IPS DF 4.7 (cell line): ENCODE data around the gene C17orf67.
A peak's percentile ranks its signal among the peaks of the same experiment; 100 is the strongest.

Source experiments
- DNase-seq: peaks from one replicate; pipeline ENCODE4 v3.0.0-alpha.2; 2013; ENCODE audit warnings: low spot score; ENCODE audit errors: extremely low read depth

Gene C17orf67

DNA sequence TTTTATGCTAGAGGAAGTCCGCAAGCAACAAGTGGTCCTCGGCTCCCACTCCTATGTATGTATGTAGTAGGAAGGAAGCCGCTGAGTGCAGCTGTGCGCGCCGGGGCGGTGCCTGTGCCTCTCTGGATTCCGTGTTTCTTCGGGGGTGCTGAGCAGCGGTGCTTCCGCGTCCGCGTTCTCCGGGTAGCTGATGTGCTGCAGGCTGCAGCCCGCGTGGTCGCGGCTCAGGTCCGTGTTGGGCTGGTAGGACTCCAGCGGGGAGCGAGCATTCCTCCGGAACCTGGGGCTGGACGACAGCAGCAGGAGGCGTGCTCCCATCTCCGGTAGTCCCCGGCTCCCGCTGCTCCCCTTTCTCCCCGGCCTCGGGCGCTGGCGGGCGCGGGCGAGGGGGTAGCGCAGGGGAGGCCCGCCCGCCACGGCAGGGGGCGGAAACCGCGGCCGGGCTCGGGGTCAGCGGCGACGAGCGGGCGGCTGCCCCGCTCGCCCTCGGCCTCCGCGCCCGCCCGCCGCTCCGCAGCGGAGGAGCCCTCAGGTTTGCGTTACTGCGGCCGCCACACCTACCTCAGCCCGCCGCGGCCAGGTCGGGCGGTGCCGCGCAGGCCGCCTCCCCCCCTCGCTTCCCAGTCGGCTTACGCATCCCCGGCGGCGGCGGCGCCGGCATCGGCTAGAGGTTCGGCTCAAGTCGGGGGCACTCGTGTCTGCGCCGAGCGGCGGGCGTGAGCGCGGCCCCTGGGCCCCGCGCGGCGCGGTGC lies 487 bp downstream of the C17orf67 start:
- no peak for DNase-seq

DNA sequence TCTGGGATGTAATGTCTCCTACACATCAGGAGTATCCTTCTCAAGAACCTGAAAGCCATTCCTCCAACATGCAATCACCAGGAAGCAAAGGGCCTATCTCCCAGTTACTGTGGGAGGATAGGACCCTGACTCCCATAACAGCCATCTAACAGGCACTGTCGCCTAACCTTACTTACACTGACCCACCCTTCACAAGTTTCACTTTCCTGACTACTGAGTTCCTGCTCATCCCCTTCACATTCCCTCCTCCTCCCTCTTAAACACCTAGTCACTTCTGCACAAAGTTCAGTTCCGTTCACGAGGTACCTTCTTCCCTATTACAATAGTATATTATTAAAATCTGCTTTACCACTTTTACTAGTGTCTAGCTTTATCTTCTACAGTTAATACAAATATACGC lies 1.3 kb downstream of the C17orf67 start:
- DNase-seq = no peak

DNA sequence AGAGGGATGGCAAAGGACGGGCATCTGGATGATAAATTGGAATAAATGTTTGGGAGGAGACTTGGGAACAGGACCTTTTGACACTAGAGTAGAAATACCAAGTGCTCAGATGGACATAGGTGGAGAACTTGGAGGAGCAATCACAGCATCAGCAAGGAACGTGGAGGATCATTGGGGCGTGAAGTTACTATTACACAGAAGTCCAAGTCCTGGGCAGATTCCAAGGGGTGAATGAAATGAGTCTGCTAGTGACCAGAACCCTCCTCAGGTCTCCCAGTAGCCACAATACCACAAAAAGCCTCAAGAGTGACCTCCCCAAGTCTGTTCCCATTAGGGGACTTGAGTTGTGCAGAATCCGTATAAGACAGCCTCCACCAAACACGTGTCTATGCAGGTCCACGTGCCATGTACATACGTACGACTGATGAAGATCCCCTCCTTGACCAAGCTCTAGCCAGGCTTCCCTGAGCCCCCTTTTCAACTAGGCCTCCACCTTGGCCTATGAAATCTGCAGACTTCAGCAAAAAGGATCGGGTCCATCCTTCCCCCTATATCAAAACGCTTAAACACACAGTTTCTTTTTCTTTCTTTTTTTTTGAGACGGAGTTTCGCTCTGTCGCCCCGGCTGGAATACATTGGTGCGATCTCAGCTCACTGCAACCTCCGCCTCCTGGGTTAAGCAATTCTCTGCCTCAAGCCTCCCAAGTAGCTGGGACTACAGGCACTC lies 2.2 kb downstream of the C17orf67 start:
- no peak for DNase-seq

DNA sequence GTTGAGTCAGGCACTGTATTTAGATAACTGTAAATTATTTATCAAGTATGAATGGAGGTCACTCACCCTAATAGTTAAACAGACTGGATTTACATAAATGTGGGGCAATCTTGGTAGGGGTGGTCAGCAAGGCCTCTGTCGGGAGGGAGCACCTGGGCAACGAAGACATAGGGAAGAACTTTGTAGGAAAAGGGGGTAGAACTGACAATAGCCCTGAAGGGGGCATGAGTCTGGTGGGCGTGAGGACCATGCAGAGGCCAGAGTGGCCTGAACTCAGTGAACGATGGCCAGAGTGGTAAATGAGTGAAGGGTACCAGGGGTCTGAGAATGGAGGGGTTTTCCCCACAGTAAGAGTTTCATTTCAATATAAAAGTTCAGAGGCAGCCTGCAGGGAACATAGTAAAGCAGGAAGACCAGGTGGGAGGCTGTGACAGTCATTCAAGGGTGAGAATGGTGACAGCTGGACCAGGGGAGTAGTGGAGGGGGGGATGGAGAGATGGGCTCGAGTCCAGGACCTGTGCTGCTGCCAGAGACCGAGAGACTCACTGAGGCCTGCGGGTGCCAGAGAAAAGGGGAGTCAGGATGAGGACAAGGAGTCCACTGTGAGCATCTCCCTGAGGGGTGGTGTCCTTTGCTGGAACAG lies 2.9 kb downstream of the C17orf67 start:
- DNase-seq = no peak

DNA sequence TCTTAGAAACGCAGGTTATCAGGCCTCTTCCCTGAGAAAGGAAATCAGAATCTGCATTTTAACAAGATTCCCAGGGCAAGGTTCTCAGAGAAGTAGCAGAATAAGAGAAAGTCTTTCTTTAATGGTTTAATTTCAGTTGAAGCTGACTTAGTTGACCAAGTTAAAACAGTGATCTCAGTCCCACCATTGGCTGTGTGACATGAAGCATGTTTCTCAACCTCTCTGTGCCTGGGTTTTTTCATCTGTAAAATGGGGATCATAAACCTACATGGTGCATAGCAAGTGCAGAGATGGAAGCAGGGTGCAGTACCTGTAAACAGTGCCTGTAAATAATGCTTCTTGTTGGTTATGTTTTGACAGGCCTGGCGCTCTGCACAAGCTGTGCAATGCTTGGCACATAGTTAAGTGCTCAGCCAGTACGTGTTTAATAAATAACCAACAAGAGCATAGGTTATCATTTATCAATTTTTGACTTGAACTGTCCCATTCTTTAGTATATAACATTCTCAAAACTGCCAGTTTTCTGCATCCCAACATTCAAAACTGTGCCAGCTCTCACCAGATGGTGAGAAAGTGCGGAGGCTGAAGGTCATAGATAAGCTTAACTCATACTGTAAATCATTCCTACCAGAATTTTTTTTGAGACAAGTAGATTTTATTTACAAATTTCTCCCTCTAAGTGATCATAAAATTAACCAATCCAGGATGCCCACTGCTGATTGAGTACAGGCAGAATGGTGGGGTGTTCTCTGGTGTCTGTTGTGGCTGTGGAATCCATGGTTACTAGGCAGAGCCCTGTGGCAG lies 6.9 kb downstream of the C17orf67 start:
- no peak for DNase-seq

DNA sequence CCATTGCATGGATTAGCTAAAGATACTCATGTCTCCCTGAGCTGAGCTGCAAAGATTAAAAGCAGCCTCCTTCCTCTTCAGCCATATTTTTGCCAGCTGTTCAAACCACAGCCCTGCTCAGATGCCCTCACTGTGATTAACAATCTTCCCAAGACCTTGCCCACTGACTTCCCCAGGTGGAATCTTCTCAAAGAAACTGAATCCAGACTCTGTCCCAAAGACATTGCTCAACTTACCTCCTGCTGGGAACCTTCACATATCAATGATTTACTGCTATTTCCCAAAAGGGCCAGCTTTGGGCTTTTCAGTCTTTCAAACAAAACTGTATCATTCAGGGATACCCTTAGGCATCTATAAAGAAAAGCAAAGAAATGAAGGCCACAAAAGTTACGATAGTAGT lies 9.2 kb downstream of the C17orf67 start:
- DNase-seq = no peak

DNA sequence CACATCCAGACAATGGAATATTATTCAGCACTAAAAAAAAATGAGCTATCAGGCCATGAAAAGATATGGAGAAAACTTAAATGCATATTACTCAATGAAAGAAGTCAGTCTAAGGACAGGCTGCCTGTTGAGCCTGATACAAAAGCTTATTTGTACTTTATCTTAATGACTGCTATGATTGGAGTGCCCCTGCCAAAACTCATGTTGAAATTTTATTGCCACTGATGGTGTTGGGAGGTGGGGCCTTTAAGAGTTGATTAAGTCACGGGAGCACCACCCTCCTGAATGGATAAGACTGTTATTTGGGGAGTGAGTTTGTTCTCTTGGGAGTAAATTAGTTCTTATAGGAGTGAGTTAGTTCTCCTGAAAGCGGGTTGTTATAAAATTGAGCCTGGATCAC lies 9.9 kb downstream of the C17orf67 start:
- DNase-seq = no peak

DNA sequence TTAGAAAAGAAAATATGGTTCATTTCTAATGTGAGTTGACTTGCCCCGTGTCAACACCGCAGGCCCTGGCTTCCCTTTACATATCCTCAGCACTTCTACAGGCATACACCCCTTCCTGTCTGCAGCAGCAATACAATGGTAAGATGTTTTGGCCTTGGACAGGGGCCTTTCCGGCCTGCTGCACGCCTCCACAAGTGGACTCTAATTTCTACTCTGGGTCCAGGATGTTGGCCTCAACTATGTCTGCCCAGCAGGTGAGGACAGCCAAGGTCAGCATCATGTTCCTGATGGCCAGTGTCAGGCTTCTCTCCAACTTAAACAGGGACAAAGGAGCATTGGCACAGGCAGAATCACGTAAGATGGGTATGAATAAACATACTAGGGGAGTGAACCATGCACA lies 11.0 kb downstream of the C17orf67 start:
- no peak for DNase-seq

DNA sequence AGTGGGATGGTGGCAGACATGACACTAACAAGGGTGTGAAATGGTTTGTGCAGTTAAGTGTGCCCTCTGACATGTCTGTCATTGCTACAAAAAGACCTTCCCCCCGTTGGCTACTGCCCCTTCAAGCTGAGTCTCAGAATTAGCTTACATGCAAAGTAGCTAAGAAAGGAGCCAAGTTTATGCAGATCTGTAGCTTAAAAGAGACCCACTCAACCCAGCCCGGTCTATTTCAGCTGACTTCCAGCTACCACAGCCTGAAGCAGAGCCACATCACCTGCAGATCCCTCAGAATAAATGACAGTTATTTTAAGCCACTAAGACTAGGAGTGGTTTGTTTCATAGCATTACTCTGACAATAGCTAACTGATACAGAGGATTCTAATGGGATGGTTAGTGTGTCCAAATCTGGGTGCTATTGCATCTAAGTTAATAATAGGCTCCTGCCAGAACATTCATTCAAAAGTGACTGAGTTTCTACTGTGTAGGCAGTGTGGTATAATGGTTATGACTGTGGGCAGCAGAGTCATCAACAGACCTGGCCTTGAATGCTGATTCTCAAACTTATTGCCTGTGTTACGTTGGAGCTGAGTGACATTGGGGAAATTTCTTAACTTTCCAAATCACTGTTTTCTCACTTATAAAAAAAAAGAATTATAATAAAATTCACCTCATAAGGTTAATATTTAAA lies 11.7 kb downstream of the C17orf67 start:
- DNase-seq = no peak

DNA sequence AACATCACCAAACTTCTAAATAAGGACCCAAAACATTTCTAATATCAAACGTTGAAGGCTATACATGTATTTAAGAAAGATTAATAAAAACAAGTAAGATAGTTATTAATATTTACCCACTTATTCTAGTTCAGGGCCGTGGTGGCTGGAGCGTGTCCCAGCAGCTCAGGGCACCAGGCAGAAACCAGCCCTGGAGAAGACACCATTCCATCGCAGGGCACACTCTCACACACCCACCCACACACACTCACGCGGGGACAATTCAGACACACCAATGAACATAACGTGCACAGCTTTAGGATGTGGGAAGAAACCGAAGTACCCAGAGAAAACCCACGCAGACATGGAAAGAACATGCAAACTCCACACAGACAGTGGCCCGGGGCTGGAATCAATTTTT lies 13.5 kb downstream of the C17orf67 start:
- DNase-seq = no peak

DNA sequence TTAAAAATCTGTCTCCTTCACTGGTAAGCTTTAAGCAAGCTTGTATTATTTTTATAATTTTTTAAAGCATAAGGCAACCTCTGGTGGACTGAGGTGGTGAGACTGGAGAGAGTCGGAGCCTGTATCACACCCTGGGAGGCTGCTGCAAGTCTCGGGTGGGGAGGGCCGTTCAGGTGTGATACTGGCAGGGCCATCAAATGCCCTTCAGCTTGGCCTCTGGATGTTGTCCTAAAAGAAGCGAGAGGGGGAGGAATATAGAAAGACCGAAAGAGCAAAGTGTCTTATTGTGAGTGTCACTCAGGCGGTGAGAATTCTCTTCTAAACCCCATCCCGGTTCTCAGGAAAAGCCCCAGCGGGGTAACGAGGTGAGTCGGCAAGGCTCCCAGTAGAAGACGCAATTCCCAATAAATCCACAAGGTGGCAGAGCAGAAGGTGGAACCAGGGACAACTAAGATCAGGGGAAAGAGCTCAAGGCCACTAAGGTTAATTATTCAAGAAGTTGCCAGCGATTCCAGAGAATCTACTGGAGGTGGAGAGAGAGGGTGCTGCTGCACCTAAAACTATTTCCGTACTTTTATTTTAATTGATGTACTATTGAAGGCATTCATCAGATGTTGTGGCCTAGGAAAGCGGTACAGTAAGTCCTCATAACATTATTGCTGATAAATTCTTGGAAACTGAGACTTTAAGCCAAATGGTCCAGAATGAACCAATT lies 14.1 kb downstream of the C17orf67 start:
- DNase-seq = peak; percentile 94

DNA sequence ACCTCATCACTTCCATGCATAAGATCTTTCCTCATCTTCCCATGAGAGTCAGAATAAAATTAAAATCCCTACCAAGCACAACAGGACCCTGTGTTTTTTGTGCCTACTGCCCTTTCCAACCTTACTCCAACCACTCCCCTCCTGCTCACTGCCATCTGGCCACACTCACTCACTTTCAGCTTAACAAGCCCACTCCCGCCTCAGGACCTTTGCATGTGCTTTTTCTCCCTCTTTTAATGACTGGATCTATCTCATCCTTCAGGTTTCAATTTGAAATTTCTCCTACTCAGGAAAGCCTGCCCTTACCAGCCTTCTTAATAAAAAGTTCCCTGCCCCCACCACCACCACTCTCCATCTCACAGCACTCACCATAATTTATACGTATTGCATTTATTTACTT lies 14.7 kb downstream of the C17orf67 start:
- no peak for DNase-seq

DNA sequence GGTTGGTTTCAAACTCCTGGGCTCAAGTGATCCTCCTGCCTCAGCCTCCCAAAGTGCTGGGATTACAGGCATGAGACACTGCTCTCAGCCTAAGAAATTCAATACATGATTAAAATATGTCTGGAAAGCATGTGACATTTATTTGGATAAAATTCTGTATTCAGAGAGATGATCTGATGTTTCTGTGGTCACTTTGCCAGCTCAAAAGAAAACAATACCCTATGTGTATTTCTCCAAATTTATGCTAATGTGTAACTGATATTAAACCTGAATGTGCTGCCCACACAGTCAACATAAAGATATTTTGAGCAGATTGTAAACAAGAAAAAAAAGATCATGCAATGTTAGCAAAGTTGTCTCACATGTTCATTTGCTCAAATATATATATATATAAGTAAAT lies 16.7 kb downstream of the C17orf67 start:
- no peak for DNase-seq

DNA sequence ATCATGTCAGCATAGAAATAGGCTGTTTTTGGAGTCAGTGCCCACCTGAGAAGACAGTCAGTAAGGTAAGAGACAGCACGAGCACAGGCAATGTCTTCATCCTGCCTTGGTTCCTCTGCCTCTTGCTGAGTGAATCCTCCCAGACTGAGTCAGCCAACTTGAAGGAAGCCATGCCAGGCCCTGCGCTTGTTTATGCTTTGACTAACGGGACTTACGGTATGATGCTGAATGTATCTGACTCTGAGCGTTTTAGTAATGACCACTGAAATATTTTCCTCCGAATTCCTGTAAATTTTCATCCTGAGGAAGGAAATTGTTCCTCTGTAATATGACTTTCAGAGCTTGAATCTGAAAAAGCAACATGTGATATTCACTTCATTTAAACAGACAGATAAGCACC lies 18.0 kb downstream of the C17orf67 start:
- no peak for DNase-seq

DNA sequence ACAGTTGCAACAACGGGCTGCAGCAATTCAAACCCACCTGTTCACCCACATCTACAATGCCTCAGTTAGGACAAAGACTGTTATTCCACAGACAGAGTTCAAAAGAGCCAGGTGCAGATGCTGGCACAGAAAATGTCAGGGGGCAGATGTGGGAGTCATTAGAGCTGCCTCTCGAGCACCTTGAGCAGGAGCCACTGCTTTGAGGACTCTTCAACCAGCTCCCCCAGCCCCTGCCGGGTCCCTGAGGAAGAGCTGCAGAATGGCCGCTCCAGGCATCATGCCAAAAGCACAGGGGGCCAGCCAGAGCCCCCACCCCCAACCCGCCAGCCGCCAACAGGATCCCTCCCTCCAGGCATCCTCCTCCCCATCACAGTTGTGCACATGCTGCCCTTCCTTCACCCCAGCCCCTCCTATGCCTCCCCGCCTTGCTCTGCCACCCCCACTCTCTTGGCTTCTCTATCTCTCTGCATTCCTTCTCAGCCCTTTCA lies 20.8 kb downstream of the C17orf67 start:
- no peak for DNase-seq

DNA sequence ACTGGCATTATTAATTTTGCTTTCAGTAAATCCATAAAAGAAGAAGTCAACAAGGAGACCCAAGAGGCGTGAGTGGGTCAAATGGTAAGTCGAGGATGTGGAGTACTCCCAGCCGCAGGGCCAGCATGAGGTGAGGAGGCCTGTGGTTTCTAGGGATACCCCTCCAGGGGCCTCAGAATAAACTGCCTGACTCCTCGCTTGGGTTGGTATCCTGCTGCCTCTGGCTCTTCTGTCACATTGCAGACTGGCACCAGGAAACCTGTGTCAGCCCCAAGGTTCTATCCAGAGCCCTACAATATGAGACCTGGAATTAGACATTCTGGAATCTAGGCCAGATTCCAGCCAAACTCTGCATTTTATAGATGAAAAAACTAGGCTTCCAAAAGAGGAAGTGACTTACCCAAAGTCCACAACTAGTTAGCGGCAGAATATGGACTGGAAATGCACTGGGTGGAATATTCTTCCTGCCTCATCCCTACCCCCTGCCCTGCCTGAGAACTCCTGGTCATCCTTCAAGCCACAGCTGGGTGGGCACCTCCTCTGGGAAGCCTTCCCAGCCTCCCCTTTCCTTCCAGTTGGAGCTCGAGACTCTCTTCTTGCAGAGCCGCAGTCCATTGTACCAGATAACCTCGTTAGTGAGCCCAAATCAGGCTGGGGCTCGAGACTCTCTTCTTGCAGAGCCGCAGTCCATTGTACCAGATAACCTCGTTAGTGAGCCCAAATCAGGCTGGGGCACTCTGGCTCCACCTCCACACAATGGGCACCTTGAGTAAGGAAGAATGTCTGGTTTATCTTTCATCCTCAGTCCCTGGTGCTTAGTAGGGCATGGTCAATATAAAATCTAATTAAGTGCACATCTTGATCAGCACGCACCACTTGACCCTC lies 22.6 kb downstream of the C17orf67 start:
- no peak for DNase-seq

DNA sequence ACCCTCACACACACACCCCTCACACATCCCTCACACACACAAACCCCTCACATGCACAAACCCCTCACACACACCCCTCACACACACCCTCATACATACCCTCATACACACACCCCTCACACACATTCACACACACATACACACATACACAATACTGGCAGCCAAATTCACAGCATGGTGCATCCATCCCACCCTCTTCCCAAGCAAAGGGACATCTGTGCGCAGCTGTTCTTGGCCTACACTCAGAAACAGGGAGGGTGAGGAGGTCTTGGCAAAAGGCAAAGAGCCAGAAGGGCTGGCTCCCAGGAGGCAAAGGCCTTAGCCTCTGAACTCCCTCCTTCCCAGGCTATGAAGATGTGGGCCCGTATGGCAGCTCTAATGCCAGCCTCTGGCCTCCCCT lies 23.4 kb downstream of the C17orf67 start:
- DNase-seq = no peak

DNA sequence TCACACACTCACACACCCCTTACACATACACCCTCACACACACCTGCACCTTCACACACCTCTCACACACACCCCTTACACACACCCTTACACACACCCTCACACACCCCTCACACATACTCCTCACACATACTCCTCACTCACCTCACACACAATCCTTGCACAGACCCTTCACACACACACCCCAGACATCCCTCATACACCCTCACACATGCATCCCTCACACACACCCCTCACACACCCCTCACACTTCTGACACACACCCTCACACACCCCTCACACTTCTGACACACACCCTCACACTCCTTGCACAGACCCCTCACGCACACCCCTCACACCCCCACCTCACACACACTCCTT lies 23.9 kb downstream of the C17orf67 start:
- no peak for DNase-seq

DNA sequence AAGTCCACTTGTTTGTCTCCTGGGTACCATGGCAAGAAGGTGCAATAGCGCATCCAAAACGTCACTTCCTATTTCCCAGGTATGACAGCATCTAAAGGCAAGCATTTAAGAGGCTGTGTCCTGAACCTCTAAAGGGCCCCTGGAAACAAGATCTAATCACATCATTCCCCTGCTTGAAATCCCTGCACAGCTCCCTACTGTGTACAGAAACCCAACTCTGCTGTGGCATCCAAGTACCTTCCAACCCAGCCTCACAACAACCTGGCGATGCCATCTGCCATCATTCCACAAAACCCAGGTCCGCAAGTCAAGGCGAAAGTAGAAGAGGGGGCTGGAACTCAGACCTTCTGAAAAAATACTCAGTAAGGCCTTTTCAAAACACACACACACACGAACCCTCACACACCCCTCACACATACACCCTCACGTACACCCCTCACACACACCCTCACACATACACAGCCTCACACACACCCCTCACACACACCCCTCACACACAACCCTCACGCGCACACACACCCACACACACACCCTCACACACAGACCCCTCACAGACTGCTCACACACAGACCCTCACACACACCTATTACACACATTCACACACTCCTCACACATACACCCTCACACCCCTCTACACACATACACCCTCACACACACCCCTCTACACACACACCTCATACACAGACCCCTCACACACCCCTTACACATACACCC lies 24.5 kb downstream of the C17orf67 start:
- no peak for DNase-seq
